Fibroblast of villous mesenchyme (primary cell): Measurements from ENCODE around the gene LYRM4. TPM values are rescaled to one million over a fixed set of nuclear protein-coding genes. Genes with fewer than 3 reads are reported as not detected.

Source experiments
- DNase-seq: peaks from one replicate; pipeline ENCODE4 v3.0.0-alpha.2; 2010; ENCODE audit warnings: low read depth
- H3K4me3 ChIP-seq: 2 replicates; pipeline ENCODE4 v1.5.1; 2011; ENCODE audit warnings: low read depth, mild to moderate bottlenecking, low read length
- total RNA-seq: library from RNA; depleted of rRNA; stranded (reverse); fragments of >200 nt; gene quantifications from 2 replicates; pipeline ENCODE4 v1.2.3, GENCODE V29; 2012
- TF ChIP-seq, protein P1 (sequence below): IDR thresholded peaks from 2 replicates; pipeline ENCODE4 v1.5.1; 2012; ENCODE audit warnings: low read depth, mild to moderate bottlenecking, low read length; ENCODE audit not compliant: insufficient read depth

LYRM4 gene
- total RNA-seq, 1 donor = 13.4 TPM

- TF ChIP-seq, protein P1, sequence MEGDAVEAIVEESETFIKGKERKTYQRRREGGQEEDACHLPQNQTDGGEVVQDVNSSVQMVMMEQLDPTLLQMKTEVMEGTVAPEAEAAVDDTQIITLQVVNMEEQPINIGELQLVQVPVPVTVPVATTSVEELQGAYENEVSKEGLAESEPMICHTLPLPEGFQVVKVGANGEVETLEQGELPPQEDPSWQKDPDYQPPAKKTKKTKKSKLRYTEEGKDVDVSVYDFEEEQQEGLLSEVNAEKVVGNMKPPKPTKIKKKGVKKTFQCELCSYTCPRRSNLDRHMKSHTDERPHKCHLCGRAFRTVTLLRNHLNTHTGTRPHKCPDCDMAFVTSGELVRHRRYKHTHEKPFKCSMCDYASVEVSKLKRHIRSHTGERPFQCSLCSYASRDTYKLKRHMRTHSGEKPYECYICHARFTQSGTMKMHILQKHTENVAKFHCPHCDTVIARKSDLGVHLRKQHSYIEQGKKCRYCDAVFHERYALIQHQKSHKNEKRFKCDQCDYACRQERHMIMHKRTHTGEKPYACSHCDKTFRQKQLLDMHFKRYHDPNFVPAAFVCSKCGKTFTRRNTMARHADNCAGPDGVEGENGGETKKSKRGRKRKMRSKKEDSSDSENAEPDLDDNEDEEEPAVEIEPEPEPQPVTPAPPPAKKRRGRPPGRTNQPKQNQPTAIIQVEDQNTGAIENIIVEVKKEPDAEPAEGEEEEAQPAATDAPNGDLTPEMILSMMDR = no peak
- DNase-seq = no peak
Measured at GRCh38 chr6:5248302-5249098, 12.2 kb downstream of the LYRM4 start.

GRCh38 chr6:5247201-5247600 is 13.5 kb downstream of the LYRM4 start:
- no peak for DNase-seq
- TF ChIP-seq, protein P1 = no peak
- H3K4me3 ChIP-seq = no peak overlapping the region

More at GRCh38 chr6:5248302-5249098, 12.2 kb downstream of the LYRM4 start:
- no peak overlapping the region for H3K4me3 ChIP-seq

DNA sequence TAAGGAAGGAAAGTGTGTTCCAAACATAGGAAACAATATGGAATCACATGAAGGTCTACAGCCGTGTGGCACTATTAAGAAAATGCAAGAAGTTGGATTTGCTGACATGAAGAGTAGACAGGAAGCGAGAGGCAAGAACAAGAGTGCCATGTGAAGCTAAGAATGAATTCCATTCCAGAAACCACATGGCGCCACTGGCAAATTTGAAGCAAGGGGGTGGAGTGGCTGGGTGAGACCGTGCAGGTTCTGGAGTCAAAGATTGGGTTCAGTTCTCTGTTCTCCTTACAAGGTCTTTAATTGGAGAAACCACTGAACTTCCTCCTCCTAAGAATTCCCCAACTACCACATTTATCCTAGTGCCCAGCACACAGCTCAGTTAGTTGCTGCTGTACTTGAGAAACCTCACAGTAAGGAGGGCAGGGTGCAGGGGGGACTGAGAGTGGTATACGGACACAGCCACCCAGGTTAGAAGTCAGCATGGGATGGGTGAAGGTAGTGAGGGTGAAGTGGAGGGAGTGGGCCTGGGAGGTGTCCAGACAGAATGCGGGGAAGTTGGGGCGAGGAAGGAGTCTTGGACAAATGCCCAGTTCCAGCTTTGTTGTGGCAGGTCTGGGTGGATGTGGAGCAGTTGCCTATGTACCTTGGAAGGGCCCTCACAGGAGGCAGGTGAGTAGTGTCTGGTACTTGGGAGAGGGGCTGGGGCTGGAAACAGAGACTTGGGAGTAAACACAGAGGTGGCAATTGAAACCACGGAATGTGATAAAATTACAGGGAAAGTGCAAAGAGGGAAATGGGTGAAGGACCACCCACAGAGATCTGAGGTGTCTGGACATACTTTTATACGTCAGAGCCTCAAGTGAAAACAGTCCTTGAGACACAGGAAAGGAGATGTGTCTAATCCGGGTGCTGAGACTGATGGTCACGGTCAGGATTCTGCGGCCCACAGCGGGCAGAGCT is 14.3 kb downstream of the LYRM4 start:
- TF ChIP-seq, protein P1 = no peak
- H3K4me3 ChIP-seq = no peak overlapping the region
- DNase-seq = no peak

DNA sequence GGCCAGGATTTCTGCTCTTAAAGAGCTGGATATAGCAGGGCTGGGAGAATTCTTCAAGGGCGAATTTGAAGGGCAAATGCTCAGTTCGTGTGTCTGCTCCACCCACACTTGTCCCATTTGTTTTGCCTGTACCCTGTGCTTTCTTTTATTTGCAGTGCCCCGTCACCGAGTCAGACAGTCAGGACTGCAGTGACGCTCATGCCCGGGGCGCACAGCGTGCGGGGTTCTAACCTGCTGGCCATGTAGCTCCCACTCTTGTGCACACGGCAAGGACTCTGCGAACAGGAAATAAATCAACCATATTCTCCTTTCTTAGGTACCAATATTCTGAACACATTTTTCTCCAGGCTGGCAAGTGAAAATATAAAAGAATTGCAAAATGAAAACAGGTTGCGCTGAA is 17.7 kb downstream of the LYRM4 start:
- DNase-seq = no peak
- H3K4me3 ChIP-seq = no peak overlapping the region
- TF ChIP-seq, protein P1 = no peak

DNA sequence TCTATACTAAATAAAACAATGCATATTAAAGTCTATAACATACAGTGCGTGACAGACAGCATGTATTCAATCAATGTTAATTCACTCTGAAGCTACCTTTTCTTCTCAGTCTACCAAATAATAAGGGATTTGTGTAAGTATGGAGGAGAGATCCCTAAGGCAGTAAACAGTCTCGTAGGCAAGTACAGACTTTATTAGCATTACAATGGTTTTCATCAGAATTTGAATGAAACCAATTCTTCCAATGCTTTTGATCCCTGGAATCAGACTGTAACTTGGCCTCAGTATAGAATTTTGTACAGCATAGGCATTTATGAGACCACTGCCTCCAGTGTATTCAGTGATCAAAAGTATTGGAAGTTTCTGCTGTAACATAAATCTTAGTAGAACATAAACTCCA is 19.5 kb downstream of the LYRM4 start:
- TF ChIP-seq, protein P1 = no peak

DNA sequence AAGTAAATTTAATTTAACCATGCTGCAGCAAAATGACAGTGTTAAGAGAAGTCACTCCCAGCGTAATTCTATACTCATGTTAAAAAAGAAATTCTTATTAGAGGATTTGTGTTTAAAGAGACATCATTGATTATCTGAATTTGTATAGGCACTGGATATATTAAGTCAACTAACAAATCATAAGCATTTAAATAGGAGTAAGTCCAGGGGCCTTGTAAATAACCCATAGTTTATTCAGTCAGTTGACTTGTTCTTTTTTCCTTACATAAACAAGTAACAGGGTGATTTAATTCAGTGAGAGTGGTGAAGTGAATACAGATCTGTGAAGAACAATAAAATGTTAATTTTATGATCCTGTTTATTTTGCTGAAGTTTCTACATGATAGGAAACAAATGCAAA is 22.4 kb downstream of the LYRM4 start:
- no peak for DNase-seq
- TF ChIP-seq, protein P1 = no peak
- H3K4me3 ChIP-seq = no peak overlapping the region

More for the DNA sequence above, 19.5 kb downstream of the LYRM4 start:
- no peak for DNase-seq
- no peak overlapping the region for H3K4me3 ChIP-seq
